Astrocyte of the hippocampus (primary cell): Measurements from ENCODE around the gene EPHB1.
"Not testable (repeated sequence)": the region's sequence is repeated elsewhere in the genome, so short reads cannot be mapped to it uniquely, and the experiment has no call there.

ENCODE experiments used
- DNase-seq: peaks from one replicate; pipeline ENCODE4 v3.0.0; 2011; ENCODE audit warnings: low read depth, low spot score

EPHB1 gene

GRCh38 chr3:134952371-134952770, 157.3 kb downstream of the EPHB1 start:
- DNase-seq = no peak

DNA sequence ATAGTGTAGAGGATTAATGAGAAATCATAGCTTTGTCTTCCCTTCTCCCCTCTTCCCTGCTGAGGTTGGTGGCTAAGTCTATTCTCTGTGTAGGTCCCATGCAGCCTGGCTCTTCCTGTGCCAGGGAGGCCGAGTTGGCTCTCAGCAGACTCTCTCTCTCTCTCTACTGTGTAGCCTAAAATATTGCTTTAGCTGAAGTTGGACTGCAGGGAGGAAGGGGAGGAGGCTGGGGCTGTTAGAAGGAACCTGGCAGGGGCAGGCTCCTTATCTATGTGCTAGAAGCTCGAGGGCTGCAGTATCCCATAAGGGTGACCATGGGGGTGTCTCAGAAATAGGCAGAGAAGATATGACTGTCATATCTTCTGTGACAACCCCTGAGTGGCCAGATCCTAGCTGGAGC, 160.8 kb downstream of the EPHB1 start:
- DNase-seq = no peak

GRCh38 chr3:134956395-134956794, 161.3 kb downstream of the EPHB1 start:
- no peak for DNase-seq

DNA sequence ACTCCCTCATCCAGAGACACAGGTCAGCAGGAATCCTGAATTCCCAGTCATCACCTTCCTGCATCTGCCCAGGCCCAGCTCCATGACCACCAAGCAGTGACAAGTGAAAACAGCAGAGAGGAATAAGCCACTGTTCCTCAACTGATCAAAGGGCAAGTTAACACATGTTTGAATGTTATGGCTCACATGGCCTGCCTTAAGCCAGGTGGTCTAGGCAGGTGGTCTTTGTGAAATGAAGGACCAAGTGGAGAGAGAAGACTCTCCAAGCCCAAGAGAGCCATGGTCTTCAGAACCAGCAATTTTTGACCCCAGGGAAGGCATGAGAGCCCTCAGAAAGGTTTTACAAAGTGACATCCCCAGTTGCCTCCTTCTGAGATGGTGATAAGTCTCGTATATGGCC, 161.8 kb downstream of the EPHB1 start:
- DNase-seq = no peak

DNA sequence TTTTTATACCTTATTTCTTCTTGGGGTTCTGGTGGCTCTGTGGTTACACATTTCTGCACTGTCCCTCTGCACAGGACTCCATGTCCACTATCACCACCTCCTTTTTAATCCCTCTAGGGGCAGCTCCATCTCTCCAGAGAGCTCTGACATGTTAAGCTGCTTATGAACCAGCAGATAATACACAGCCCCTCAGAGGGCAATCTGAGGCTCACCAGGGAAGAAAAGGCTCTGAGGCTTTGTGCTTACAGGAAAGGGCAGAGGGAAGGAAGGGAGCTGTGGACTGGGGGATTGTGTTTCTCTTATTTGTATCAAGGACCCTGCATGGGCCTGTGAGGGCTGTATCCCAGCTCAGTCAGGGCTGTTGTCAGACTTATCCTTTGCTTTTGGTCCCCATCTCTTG, 164.5 kb downstream of the EPHB1 start:
- DNase-seq = no peak

GRCh38 chr3:134964226-134964625, 169.2 kb downstream of the EPHB1 start:
- no peak for DNase-seq

GRCh38 chr3:134965865-134966481, 170.9 kb downstream of the EPHB1 start:
- DNase-seq = no peak

GRCh38 chr3:134970895-134971294, 175.8 kb downstream of the EPHB1 start:
- DNase-seq = peak; percentile 10

DNA sequence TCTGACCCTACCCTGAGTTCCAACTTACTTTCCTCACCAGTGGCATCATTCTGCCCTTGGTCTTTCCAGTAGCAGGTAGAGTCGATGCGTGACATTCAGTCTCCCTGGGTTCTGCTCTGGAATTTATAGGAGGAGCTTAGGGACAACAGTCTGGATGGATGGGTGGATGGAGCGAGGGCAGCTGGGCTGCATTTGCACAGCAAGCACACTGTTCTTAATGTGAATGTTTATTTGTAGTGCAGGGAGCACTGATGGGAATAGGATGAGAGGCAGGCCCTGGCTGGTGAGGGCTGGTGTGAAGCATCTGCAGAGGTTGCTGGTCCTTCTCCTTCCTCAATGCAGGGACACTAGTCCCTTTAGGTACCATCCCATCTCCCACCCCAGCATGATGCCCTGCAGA, 176.2 kb downstream of the EPHB1 start:
- no peak for DNase-seq

GRCh38 chr3:134971907-134972306, 176.8 kb downstream of the EPHB1 start:
- not testable (repeated sequence) for DNase-seq

DNA sequence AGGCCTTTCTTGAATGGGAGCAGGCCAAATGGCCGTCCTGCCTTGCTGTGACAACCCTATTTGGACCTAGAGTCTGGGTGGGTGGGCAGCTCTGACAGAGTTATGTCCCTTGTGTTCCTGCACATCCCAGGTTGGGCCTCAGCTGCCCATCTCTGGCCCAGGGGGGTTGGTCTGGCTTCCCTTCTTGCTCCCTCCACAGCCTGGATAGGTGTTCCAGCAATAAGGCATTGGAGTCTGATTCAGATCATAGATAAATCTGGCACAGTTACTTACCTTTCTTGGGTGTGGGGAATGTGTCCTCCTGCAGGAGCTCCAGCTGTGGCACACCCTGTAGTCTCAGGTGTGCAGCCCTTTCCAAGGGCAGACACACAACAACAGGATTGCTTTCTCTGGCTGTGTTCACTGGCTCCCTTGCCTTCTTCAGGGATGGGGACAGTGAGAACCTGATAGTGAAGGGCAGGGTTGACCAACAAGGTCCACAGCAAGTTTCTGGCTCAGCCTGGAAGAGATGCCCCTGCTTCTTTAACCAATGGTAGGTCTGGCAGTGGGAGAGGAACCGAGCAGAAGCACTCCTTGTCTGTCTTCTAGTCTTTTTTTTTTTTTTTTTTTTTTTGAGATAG, 177.9 kb downstream of the EPHB1 start:
- DNase-seq = no peak

- DNase-seq = peak; percentile 6
Measured at GRCh38 chr3:134974624-134975023, 179.6 kb downstream of the EPHB1 start.

DNA sequence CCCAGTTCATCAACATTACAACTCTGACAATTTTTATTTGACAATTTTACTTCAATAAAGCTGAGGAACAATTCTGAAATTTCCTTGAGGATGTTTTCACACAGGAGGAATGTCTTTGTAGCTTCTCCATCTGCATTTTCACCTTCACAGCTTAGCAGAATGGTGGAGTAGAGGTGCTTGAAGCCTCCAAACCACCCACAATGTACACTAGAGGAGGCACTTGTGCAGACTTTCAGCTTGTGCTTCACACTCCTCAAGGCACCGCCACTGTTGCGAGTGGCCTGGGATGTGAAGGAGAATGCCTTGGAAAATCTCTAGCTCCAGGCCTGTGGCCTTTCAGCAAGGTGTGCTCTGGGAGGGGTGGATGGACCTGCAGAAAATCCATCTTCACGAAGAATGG, 181.9 kb downstream of the EPHB1 start:
- no peak for DNase-seq

DNA sequence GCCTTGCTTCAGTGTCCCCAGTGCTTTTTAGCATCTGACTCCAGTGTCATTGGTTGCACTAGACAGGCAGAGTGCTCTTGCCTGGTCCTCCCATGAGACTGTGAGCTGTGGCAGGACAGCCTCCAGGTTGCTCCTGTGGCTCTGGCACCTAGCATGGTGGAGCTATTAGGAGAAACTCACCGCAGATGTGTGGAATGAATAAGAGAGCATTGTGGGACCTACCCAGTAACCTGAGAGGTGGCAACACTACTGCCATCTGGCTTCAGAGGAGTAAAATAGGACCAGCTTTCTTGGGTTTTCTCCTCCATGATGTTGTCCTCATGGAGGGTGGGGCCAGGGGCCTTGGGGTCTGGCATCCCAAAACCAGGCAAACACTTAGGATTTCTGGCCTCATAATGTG, 183.6 kb downstream of the EPHB1 start:
- no peak for DNase-seq

DNA sequence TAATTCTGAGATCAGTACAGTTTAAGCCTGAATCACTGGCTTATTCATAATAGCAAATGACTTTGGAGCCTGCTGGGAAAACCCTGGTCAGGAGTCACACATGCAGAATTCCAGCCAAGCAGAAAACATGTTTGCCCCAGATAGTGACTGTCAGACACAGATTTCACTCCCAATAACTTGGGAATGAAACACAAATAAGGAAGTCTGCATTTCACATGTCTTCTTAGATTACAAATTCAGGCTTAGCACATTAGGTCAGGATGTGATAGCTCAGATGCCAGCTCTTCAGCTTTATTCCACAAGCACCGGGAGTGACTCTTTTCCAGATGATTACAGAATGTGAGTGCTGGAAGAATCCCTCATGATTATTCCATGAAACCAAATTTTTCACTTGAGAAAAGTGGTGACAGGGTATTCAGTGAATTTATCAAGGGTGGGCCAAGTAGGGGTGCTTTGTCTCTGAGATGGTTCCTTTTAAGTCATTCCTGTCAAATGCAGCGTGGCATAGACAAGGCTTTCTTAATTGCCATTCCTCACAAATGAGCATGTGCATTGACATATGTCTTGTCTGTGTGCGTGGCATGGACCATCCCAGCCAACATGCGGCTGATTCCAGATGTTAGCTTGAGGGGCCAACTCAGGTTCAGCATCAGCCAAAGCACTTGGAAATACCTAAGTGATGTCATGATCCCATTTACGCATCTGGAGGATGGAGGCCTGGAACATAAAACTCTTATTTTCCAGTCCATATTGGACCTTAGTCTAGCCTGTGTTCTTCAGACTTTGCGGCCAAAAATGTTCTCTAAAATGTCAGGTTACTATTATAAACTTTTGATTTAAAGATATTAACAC, 191.0 kb downstream of the EPHB1 start:
- DNase-seq = no peak

DNA sequence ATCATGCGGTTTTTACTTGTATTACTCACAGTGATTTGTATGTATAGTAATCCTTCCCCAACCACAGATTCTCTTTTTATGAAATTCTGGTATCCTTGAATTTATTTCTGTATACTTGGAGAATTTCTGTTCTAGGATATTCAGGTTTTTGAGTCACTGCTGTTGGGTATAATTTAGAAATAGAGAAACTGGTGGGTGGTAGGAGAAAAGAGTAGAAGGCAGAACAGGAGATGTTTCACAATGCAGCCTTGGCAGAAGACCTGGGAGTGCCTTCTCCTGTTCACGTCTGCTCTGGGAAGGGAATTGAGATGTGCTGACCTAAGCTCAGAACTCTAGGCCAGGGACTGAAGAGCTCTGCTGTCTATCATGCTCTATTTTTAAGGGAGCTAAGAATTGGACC, 193.6 kb downstream of the EPHB1 start:
- DNase-seq = no peak

GRCh38 chr3:134991003-134991402, 195.9 kb downstream of the EPHB1 start:
- no peak for DNase-seq

DNA sequence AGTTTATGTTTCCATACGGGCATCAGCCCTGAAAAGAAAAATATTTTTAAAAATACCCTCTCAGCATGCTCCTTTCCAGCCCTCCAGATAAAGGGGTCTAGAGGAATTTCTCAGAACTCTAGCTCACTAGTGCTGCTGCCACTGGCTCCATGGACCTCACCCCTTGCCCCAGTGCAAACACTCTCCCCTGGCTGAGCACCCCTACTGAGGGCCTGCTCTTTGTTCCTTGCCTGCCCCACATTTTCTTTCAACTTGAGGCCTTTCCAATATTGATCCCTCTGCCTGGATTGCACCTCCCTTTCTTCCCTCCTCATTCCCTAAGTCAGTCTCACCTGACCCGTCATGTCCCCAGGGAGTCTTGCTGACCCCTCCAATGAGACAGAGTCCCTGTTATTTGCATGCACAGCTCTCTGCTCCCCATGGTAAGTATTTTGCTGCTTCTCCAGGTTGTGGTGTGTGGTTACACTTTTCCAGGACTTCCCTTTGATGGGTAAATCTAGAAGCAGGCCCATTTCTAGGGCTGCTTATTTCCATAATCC, 196.5 kb downstream of the EPHB1 start:
- no peak for DNase-seq

DNA sequence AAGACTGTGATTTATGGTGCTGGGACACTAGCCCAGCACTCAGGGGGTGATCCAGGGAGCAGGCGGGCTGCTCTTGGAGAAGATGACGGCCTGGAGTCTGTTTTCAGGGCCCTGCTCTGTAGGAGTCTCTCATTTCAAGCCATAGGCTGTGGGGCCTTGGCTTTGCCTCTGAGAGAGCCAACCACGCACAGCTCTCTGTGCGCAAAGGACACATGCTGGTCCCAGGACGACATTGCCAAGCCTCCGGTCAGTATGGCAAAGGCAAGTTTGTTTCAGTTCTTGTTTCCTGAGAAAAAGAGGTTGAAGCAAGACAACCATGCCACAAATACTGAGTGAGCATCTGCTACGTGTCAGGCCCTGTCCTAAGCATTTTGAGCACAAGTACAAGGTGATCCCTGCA, 197.1 kb downstream of the EPHB1 start:
- DNase-seq = no peak

DNA sequence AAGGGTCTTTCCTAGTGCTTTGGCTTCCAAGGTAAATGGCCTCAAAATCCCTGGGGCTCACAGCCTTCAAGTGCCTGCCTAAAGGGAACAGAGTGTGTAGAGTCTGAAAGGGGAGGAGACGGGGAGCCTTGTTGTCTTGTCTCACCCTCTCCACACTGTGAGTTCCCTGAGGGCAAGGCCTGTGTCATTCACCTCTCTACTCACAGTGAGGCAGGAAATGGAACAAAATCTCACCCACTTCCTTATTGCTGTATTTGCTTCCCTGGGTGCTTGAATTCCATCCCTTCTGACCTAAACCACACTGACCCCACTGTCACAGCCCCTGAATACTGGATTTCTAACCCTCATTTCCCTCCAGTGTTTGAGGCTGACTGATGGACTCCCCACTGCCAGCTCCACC, 197.5 kb downstream of the EPHB1 start:
- no peak for DNase-seq

GRCh38 chr3:134993011-134993410, 198.0 kb downstream of the EPHB1 start:
- DNase-seq = no peak

- DNase-seq = no peak
Measured at GRCh38 chr3:134998158-134998557, 203.1 kb downstream of the EPHB1 start.

DNA sequence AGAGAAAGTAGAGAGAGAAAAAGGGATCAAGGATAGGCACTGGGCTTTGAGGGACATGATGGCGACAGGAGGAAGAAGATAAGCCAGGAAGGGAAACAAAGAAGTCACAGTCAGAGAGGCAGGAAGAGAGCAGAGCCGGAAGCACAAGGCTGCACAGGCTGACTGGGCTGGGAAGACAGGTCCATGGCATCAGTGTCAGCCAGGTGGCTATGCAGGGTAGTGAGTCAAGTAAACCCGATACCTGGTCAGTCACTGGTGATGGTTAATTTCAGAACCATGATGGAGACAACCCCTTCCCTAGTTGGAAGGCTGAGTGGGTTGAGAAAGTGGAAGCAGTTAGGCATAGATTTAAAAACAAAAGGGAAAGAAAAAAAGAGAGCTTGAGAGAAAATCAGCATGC, 203.8 kb downstream of the EPHB1 start:
- DNase-seq = no peak
